HG03460 (cell line): ENCODE results near the gene MAP7.

Experiments
- ATAC-seq: cut with Tn5 transposase; IDR thresholded peaks from one replicate; pipeline ENCODE4 v1.9.1; 2021; ENCODE audit not compliant: unreplicated experiment

Gene MAP7

DNA sequence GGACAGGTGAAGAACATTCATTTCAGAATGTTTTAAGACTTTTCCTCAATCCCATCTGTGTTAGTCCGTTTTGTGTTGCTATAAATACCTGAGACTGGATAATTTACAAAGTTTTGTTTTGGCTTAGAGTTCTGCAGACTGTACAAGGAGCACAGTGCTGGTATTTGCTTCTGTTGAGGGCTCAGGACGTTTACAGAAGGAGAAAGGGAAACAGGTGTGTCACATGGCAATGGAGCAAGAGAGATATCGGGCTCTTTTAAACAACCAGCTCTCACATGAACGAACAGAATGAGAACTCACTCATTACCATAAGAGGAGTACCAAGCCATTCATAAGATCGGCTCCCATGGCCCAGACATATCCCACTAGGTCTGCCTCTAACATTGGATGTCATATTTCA lies 16.7 kb downstream of the MAP7 start:
- no peak for ATAC-seq

DNA sequence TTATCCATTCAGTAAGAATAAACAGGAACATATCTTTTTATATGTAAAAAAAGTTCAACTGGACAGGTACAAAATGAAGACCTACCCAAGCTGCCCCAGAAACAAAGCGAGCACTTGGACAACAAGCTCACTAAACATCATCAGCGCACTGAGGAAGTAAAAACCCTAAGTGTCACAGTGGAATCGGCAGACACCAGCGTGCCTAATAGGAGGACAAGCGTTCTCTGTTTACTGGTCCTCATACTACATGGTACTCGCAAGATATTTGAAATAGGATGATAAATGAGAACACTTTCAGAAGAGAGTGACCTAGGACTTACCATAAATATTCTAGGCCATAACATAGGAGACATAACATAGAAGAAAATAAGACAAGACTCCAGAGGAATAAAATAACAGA lies 18.2 kb downstream of the MAP7 start:
- no peak for ATAC-seq

DNA sequence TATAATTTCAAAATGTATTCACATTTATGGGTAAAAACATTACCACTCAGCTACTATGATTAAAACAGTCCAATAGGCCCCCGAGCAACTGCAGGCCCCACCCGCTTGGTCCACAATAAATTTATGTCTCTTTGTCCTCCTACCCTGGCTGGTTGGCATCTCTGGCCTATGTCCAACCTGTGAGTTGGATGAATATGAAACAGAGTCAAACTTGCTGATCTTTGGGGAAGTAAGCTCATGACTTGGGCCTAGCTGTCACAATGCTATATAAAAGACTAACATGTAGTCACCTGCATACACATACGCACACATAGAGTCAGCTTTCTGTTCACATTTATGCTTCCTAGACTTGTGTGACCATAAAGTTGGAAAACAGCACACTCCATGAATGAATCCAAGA lies 20.5 kb downstream of the MAP7 start:
- no peak for ATAC-seq

DNA sequence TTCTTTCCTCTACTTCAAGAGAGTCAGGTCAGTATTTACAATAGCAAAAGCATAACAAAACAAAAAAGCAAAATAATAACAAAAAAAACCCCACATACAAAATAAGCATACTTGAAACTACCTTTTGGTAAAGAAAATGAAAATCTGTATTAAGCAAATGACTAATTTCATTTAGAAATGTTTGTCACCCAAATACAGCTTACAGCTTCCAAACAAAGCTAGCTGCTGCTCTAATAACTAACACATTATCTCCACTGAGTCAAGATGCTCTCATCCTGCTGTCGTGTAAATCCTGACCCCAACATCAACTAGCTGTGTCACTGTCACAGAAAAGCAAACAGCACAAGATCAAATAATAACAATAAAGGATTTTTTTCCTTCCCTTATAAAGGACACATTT lies 21.7 kb downstream of the MAP7 start:
- no peak for ATAC-seq

DNA sequence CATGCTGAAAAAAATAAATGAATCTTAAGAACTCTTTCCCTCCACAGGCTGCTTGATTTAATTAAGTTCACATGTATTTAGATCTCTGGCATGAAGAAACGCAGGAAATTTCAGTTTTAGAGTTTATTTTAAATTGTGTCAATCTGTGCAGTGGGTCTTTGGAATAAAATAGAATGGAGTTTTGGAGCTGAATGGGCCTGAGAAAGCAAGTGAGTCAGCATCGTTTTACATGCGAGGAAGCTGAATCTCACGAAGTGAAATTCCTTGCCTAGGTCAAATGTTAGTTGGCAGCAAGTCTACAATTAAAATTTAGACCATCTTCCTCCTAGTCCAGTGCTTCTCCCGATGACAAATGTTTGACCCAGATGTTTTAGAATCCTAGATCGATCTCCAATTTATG lies 22.4 kb downstream of the MAP7 start:
- no peak for ATAC-seq

DNA sequence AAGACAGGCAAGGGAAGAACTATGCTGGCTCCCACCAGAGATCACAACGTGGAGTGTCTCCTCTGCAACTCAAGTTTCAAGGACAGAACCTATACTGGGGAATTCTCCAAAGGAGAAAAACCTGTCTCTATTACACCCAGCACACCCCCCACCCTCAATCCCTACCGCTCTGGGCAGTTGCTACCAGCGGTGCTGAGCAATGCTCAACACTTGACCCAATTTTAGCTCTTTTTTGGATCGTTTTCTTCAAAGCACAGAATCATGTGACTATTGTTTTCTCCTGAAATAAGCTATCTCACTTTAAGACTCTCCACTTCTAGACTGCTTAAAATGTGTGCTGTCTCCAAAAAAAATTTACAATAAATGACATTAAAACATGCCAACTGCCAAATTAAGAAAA lies 23.3 kb downstream of the MAP7 start:
- ATAC-seq, result no peak

DNA sequence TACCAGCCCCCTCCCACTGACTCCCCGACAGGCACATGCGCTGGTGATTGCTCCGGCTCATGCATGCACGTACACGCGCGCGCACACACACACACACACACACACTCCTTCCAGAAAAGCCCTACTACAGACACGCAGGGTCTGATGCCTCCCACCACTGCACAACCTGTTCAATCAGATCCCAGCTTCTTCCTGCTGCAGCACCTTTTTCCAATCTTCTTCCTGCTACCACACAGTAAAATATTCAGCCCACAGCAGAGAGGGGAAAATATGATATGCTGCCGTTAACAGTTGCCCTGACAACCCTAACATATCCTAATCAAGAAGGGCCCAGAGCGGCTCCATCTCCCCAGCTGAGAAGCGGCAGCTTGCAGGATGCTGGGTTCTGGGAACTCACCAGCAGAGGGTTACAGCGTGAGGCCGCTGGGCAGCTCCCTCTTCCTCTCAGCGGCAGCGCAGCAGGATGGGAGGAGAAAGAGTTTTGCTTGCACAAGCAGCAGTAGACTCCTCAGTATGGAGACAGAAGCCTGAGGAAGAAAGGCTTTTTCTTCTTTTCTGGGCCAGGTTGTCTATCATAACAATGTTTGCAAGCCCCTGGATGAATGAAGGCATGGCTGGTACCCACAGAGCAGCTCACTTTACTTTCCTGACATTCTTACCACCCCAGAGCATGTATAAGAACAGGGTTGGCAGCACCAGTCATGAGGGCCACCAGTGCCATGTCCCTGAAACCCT lies 23.9 kb downstream of the MAP7 start:
- no peak for ATAC-seq

DNA sequence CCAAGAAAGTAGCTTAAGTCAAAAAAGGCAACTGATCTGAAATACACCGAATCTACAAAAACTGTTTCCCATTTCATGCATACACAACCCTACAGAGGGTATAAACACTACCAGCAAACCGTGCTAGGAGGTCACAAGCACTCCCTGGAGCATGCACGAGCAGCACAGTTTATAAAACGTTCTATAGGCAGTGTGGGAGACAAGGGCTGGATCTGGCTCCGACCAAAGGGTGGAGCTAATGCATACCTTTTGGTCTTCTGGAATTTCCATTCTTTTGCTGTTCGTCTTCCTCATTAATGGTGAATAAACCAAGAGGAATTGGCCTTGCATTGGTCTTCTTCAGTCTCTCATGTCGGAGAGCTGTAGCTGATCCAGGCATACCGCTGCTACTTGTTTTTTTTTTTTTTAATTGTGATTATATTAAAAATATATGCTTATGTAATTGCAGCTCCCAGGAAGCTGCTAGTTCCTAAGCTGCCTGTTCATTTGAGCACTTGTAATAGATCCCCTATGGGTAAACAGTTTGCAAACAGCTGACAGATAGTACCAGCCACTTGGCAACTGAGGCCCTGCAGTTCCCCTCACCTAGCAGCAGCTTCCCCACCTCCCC lies 24.5 kb downstream of the MAP7 start:
- ATAC-seq, result no peak

DNA sequence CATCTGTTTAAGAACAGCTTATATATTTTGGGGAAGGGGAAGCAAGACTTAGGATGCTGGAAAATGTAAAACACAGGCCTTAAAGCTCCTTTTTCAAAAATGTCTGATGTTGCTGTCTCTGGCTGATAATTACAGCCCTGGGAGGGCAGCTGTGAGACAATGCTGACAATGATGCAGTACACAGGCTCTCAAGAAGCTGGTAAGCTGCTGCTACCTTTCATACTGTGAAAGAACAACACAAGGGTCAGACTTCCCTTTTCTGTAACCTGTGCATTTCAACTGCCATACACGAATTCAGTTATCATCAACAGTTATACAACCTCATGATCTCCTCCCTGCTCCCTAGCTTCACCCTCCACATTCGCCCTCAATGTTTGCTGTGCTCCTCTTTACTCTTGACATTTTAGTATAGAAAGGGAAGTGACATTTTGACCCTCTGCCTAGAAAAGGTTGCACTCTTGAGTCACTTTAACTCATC lies 25.2 kb downstream of the MAP7 start:
- no peak for ATAC-seq

DNA sequence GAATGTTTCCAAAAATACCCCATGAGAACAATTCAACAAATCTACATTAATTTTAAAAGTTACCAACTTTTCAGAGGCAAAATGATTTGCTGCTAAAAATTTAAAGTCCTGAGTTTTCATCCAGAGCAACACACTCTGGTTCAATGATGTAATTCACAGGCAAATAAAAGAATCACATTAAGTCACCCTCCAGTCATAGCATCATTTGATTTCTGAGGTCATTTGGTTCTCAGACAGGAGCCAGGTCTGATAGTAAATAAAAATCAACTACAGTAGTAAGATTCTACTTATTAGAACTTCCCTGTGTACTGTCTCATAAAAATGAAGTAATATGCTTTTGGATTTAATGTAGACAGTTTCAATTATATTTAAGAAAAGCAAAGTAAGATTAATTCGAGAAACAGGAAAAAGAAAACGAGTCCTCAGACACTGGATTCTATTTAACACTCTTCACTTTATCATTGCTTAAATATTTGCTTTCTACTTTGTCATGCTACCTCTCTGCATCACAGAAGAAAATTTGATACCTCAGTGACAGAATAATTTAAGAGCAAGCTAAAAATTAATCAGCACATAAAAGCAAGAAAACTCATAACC lies 25.8 kb downstream of the MAP7 start:
- ATAC-seq, result no peak

DNA sequence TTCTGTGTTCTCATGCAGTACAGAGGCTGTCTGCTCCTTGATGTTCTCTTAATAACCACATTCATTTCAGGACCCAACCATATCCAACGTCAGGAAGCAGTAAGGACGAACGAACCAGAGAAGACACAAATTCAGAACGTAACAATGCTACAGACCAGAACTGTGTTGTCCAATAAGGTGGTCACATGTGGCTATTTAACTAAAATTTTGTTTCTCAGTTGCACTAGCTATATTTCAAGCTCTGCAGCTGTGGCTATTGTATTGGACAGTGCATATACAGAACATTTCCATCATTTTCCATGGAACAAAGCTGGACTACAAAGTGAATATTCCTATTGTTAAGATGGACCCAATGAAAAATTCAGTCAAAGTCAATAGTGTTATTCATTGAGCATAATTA lies 27.0 kb downstream of the MAP7 start:
- ATAC-seq, result no peak

DNA sequence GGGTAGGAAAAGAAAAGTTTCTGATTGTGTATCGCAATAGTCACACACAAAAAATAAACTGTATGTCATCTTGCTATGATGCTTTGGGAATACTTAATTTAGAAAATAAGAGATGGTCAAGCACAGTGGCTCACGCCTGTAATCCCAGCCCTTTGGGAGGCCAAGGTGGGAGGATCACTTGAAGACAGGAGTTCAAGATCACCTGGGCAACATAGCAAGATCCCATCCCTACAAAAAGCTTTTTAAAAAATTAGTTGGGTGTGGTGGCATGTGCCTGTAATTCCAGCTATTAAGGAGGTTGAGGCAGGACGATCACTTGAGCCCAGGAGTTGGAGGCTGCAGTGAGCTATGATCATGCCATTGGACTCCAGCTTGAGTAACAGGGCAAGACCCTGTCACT lies 27.6 kb downstream of the MAP7 start:
- no peak for ATAC-seq

DNA sequence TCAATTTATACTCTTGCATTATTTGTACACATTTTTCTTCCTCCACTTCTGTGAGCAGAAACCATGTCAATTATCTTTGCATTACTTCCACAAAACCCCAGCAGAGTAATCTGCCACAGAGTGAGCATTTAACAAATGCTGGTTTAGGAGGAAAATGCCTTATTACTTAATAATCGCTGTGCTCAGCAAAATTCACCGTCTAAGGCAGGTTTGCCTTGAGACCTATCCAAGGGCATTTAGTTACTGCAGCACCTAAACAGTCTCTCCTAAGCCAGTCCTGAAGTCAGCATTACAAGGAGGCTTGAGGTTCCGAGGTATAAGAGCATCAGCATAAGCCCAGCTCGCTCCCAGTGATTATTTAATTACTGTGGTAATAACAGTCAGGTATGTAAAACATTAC lies 28.3 kb downstream of the MAP7 start:
- no peak for ATAC-seq

DNA sequence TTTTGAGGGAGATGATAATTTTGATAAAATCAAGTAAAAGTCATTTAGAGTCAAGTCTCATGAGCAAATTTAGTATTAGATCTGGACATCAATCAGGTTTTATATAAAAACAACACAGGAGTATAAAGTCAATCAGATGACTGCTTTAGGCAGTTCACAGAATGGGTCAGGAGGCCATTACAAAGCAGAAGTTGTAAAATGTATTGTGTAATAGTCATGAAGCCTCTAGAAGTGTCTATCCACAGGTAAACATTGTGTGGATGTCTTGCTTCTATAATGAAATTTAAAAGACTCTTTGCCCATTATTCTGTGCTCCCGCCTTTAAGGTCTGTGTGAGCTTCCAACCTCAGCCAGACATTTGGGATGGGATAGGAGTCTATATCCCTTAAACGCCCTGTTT lies 28.8 kb downstream of the MAP7 start:
- ATAC-seq, result no peak

DNA sequence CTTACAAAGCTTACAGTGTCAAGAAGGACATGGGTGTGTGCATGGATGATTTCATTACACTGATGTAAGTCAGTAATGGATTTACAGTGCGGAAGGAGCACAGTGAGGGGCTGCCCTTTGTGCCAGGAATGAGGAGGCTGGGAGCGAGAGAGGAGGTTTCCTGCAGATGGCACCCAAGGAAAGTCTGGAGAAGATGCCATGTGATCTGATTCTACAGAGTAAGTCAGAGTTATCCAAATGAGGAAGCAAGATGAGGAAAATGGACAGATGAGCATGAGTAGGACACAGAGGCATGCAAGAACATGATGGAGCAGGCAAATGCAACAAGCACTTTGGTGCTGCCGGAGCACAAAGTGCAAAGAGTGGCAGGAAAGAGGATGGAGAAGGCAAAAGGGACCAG lies 29.7 kb downstream of the MAP7 start:
- ATAC-seq, result no peak

DNA sequence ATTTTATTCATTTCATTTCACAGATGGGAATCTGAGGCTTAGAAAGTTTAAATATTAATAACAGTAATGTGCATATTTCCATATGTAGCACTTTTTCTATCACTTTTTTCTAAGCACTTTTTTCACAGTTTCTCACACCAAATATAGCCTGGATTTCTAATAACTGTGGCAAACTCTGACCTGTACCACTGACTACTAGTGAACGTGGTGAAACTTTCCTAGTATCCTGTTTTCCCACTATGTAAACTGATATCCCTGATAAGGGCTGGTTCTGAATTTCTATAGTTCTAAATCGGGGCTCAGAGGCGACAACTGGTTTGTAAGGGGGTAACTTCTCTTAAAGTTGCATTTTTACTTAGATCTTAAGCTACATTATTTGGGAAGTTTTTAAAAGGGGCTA lies 32.6 kb downstream of the MAP7 start:
- no peak for ATAC-seq

DNA sequence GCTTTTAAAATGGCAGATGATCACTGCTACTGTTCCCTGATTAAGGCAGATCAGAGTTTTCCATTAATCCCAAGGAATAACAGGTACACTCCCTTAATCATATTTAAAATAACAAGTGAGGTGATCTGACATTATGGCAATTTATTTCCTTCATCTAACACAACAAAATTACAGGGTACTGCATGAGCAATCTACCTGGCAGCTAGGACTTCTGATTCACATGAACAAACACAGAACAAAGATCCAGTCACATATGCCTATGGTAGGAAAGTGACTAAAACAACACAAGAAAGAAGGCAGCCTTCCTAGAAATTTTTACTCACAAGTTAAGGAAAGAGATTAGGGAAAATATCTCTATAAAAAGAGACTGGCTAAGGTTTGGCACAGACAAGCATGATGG lies 33.2 kb downstream of the MAP7 start:
- ATAC-seq, result no peak

DNA sequence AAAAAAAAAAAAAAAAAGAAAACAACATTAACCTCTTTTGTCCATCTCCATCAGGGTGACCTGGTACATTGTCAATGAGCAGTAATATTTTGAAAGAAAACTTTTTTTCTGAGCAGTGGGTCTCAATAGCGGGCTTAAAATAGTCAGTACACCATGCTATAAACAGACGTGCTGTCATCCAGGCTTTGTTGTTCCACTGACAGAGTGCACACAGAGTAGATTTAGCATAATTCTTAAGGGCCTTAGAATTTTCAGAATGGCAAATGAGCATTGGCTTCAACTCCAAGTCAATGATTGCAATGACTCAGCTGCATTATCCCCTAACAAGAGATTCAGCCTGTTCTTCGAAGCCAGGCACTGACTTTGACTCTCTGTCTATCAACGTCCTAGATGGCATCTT lies 35.6 kb downstream of the MAP7 start:
- ATAC-seq, result no peak

DNA sequence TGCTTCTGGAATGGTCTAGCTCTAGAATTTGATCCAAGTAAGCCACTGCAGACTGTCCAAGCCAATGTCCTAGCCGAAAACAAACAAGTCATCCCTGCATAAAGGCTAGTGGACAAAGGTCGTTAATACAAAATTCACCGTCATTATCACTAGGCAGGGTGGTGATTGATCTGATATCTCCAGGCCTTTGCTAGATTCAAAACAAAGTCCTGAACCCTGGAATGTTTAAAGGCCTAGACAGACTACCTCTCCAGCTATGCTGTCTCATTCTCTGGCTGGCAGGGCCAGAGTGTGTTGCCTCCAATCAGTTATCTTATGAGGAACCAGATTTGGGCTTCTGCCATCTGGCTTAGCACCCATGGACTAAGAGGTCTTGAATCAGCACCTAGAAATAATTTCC lies 38.3 kb downstream of the MAP7 start:
- ATAC-seq, result no peak

DNA sequence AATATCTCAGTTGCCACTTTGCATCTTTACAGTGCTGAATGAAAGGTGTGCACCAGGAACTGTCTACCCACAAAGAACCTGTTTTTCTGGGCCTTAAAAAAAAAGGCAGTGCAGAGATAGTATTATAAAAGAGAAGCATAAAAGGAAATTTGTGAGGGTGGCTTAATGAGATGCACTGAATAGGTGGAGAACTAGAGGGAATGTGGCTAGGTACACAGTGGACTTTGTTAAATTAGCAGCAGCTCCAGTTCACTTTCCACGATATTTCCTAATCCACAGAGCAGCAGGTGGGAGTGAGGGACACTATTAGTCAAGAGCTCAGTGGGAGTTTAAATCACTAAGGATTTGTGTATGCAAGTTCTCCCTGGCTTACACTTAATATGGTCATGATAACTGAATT lies 38.8 kb downstream of the MAP7 start:
- ATAC-seq, result no peak

DNA sequence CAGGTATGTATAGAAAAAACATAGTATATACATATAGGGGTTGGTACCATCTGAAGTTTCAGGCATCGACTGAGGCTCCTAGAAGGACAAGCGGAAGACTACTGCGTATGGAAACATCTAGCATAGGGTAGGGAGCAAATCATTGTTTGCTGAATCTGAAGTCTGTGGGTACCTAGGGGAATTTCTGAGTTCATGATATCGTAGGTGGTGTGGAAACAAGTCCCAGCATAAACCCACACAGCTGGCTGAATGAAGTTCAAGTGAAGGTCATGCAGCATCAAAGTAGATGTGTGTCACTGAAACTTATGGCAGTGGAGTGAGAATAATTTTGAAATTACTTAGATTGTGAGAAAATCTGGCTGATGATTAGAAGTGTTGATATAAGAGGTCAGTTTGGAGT lies 39.4 kb downstream of the MAP7 start:
- no peak for ATAC-seq

DNA sequence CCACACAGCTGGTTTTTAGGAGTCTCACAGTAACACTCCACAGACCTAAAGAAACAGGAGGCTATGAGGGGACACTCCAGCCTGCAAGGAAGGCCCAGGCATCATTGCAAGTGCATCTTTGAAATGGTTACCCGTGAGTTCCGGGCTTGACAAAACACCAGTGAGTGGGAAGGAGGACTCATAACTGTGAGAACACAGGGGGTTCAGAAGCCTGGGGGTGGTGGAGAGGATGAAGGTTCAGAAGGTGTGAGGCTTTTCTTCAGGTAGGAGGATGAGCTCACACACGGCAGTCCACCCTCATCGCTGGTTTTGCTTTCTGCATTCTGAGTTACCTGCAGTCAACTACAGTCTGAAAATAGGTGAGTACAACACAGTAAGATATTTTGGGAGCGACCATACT lies 39.9 kb downstream of the MAP7 start:
- ATAC-seq, result no peak
